NCI-H69 (cell line): ENCODE measurements around the gene KMO.

Experiments
- DNase-seq: peaks from one replicate; lab custom pipeline; 2025; lab: John Stamatoyannopoulos, UW

The KMO gene

DNA sequence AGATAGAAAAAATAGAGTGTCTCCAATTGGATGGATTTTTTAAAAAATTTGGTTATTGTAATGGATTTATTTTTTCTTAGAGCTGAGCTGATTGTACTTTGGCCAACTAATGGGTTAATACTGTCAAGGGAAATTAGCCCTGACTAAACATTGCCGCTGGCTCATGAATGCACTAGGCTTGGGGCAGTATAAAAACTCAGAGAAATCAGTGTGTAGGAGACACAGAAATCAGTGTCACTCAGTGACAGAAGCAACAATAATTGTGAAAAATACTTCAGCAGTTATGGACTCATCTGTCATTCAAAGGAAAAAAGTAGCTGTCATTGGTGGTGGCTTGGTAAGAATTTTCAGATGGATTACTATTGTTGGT, at the start of gene KMO:
Gene KMO (plus strand): TSS at position 217 of the 370 bp plus-strand sequence. CDS start 67 bp downstream, at position 284.
- peak; percentile 52 for DNase-seq

DNA sequence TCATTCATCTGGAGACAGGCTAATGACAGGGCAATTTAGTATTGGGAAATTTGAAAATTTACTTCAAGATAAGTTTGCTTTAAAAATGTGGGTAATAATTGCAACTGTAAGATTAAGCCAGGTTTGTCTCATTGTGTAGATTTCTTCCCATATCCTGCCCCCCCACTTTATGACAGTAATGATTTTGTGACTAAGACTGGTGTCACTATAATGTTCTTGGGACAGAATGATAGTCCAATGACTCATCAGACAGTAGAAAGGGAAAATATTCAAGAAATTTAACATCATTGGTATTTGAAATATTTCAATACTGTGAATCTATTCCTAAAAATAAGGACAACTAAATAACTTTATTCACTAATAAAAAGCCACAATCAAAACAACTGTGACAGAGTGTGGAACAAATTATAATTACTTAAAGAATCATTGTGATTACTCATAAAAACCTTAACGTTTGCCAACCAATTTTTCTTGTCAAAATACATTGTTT, 49.4 kb upstream of the KMO start:
- DNase-seq = no peak

DNA sequence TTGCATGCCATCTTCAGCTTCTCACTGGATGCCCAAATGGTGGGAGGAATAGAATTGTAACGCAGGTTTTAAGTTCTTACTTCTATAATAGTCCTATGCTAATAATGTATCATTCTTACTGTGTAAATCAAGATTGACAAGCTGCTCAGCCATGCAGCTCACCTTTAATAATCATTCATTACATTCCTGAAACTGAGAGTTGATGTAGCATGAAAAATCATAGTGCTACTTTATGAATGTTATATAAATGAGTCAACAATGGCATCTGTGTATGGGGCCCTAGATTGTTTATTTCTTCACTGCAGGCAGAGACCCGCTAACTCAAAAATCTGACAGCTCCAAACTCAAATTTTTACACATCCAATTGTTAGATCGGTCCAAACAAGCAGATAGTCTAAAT, 47.0 kb upstream of the KMO start:
- no peak for DNase-seq

DNA sequence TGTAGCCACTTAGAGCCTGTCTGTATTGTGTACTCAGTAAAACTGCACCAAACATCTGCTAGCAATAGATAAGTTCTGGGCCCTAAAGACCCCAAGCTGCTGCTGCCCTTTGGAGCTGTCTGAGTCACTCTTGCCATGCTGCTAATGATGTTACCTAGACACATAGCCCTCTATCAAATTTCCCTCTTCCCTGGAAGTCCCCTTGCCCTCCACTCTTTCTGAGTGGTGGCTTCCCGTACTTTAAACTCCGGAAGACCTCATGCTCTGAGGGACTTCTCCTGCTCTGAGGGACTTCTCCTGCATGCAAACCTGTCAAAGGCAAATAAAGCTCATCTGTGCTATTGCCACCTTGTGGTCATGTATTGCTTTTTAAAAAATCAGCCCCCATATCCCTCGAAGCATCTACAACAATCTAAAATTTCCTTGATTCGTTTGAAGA, 46.6 kb upstream of the KMO start:
- peak; percentile 55 for DNase-seq

DNA sequence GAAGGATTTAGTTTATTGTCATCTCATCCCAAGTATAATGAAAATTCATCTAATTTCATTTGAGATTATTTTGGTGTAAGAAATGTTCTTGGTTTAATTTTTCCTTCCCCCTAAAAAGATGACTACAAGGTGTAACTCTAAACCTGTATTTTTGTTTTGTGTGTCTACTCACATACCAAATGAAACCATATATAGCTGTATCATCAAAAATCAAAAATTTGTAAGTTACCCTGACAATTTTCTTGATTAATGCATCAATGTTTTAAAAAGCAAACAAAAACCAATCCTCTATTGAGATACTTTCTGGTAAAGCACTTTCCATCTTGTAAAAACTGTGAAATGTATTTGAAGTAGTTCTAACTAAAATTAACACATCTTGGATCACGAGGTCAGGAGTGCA, 43.4 kb upstream of the KMO start:
- no peak for DNase-seq

DNA sequence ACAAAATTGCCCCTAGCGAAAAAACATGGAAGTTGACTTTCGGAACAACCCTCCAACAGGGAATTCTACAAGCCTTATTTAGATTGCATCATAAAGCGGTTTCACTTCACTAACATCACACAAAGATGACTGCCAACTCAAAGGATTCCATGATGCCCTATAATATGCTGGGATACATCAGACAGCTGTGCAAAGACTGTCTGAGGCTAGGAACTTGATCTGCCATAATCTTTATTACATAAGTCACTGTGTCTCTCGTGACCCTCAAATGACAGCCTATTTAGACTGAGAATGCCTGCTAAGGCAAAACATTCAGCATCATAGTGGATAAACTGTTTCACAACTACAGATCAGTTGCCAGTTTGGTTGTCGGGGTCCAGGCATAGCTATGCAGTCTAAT, 36.4 kb upstream of the KMO start:
- DNase-seq = peak; percentile 74

DNA sequence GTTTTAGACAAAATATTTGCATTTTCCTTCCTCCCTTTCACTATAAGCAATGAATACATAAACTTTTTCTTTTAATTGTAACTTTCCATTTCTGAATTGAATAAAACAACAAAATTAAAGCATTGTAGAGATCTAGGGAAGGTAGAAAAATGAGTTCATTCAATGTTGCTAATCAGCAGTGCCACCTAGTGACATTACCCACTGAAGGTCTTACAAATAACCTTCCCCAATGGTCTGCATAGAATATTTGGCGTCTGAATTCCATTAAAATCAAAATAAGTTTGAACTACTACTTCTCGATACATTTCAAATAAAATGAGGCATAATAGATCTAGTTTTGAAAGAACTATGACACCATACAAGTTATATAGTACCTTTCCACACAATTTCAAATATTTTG, 32.3 kb upstream of the KMO start:
- peak; percentile 50 for DNase-seq

DNA sequence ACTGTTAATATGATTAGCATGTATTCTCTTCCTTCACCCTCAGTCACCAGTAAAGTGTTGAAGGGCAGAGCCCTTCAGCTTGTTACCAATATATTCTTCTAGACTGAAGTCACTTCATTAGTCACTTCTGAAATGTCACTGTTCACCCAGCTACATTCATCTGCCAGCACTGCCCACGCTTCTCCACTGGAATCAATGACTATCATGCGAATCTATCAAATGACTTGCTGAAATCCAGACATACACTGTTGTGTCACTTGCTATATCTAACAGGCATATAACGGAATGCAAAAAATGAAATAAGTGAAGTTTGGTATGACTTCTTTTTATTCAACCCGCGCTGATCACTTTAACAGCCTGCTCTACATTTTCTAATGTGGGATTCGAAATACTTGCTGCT, 28.7 kb upstream of the KMO start:
- DNase-seq = no peak

DNA sequence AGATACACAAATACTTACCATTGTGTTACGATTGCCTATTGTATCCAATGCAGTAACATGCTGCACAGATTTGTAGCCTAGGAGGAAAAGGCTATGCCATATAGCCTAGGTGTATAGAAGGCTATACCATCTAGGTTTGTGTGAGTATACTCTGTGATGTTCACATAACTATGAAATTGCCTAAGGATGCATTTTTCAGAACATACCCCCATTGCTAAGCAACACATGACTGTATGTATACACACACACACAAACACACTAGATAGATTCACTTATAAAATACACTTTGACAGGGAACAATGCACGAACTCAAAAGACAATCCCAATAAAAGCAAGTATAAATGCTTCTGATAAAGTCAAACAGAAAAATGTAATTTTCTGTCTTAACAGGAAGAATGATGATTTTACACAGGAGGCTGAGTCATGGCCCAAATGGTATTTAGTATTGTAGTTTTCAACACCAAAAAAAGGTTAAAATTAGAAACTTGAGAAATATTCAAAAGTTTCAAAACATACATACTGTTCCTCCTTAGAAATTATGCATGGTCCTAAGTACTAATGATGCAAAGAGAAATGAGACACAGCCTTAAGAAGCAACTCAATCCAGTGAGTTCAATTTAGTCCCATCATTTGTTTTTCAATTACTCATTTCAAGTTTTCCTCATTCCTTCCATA, 24.9 kb upstream of the KMO start:
- DNase-seq = no peak

DNA sequence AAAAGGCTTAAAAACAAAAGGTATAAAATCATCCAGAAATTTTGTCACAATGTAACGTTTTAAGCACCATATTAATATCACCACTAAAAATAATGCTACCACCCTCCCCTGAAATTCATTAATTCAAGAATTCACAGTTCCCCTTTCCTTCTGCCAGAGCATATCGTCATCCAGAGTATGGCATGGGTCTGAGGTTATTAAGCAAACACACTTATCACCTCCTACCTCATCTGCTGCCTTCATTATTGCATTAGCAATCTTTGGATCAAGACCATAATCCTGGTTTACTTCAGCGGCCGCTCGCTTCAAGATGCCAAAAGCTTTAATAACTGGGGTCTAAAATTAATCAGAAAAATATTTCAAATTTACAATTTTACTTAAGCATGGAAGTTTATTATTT, 18.8 kb upstream of the KMO start:
- no peak for DNase-seq

DNA sequence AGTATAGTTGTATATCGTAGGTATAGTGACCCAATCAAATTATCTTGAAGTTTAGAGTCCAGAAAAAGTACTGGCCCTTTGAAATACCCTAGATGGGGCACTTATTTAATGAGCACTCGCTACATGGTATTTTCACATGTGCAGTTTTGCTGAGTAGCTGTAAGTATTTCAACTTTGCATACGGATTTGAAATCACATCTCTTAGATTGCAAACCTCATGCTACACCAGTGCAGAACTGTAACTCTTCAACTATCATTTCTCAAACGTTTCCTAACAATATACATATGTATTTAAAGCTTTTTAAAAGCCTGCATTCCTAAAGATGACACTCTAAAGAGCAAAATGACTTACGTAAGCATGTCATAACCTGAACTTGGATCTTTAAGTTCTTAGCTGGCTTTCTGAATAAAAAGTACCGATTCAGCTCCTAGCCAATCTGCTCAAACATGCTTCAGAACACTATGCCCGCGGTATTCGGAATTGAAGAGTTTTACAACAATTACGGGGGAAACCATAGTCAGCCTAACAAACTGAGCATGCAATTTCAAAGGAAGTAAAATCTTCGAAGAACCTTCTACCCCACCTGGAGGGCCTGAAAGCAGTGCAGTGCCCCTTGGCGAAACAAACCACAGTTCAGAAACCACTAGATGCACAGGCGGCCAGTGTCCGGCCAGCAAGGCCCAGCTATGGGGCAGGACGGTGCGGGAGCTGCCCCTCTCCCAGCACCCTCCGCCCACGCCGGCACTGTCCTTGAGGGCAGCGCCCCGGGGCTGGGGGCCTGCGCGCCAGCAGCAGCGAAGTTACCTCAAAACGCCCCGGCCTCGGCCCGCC, 13.5 kb upstream of the KMO start:
- DNase-seq = peak; percentile 64

DNA sequence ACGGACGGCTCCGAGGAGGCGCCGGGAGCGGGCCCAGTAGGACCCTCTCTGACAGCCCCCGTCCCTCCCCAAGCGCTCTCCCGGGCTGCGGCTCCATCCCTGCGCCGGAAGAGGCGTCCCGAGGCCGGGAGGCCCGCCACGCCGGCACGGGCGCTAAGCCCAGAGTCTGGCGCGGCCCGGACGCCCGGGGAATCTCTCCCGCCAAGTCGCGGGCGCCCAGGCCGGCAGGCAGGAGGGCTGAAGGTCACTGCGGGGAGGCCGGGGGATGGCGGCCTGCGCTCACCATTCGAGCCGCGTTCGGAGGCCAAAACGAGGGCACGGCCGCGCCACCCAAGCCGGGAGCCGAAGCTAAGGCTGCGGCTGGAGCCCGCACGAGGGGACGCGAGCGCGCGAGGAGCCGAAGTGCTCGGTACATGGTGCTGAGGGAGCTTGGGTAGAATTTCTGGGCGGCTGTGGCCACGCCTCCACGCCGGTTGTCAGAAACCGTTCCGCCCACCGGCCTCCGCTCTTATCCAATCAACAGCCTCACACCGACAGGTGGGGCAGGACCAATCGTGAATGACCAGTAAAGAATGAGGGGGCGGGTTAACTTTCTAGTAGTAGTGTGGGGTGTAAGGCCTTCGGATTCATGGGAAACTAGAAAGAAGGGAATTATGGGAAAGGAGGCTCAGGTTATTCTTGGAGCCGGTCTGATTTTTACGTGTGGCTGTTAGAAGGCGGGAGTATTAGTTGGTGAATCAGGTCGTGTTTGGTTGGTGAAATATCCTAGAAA, 12.7 kb upstream of the KMO start, which contains the start of gene FH:
Gene FH (minus strand): TSS at position 448 of the 772 bp plus-strand sequence. CDS start 33 bp downstream, at position 415.
- DNase-seq = peak; percentile 100

DNA sequence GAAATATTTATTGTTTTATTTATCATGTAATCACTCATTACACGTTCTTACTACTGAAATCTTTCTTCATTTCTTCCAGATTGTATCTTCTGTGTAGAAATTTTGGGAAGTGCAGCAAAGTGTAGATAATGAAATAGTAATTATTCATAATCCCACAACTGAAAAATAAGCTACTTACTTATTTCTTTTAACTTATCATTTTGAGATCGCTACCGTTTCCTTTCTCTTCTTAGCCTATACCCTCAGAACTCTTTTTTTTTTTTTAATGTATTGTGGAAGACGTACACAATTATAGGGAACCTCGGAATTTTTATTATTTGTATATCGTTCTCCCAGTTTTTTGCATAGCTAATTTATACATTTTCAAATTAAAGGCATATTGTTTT, 12.1 kb upstream of the KMO start:
- DNase-seq = no peak

DNA sequence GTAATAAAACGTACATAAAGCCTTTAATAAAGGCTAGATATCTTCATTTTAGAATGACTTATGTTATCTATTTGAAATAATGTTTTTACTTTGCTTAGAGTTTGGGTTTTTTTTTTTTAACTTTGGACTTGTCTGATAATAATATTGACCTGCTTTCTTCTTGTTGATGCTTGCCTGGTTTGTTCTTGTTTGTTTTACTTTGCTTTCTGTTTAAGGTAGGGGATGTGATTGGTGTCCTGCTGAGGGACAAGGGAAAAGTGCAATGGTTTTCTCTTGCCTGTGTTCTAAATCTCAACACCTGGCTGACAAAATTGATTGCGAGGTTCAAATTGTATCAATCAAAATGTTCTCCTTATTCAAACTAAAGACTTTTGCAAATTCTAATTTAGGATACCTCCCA, 10.5 kb upstream of the KMO start:
- DNase-seq = no peak

DNA sequence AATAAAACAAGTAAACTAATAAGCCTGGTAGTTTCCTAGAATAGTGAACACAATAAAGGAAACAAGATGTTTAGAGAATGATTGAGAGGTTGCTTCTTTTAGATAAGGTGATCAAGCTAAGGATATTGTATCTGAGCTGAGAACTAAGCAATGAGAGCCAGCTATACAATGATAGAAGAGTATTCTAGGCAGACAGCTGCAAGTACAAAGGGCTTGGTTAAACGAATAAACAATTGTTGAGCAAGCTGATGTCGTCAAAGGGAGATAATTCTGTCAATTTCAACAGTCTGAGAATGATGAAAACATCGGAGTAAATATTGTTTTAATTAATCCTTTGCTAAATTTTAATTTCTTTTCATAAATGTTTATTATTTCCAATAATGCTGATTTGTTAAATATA, 7.2 kb upstream of the KMO start:
- no peak for DNase-seq

DNA sequence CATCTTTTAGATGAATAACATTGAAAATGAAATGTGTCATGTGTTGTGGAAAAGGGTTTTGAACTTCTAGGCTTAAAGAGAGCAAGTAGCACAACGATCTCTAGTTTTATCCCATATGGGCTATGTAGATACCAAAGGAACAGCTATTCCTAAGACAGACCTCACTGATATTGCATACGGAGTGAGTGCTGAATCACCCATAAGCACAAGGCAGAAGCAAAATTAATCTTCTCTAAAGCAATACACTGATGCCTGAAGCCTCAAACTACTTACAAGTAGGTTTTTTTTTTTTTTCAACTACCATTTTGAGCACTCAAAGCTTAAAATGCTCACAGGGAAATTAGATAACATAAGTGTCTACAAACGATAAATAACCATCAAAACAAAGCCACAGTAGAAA, 5.0 kb upstream of the KMO start:
- no peak for DNase-seq

DNA sequence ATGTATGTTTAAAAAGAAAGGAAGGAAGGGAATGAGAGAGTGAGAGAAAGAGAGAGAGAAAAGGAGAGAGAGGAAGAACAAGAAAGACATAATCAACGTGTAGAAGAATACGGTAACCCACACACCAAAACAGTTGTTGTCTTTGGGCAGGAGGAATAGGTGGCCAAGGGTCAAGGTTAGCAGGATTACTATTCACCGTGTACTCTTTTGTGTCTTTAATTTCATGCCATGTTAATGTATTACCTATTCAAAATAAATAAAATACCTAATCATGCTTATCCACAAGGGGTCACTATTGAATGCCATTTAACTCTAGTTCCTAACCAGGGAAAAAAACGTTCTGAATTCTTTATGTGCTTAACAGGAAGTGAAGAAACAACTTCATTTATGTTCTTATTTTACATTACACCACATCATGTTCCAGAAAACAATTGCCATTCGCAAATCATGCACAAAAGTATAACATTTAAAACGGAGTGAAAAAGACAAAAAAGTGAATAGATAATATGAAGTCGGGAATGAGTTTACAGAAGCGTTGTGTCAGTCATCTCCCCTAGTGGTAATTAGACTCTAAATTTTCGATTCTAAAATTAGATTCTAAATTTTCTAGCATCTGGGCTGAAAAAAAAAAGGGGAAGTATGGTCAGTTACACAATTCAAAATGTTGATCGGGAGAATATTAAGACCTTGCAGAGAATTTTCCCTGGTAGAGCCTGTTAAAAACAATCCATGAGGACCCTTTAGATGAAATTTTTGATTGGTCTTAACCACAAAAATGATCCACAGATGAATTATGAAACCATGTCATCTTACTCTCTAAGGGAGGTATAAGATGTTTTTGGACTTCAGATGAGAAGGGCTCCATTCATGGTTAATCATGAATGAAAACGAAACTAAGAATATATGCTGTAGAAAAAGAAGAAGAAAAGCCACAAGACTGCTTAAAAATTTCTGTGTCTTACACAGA, 700 bp upstream of the KMO start:
- DNase-seq = peak; percentile 83

DNA sequence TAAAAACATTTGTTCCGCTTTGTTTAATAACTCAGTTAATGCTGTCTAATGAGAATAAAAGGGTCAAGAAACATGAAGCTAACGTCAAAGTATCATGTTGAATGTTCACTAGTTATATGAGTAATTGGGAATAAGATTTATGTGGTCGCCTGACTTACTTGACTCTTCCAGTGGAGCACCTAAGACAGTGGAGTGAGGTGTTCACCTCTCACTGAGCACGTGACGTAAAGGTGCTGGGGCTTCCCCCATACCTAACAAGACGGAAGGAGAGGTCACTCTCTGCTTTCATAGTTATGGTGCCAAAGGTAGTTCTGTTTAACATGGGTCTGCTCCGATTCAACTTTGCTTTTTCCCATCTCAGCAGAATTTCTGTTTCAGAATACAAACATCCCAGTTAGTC, 686 bp downstream of the KMO start:
- DNase-seq = peak; percentile 7

DNA sequence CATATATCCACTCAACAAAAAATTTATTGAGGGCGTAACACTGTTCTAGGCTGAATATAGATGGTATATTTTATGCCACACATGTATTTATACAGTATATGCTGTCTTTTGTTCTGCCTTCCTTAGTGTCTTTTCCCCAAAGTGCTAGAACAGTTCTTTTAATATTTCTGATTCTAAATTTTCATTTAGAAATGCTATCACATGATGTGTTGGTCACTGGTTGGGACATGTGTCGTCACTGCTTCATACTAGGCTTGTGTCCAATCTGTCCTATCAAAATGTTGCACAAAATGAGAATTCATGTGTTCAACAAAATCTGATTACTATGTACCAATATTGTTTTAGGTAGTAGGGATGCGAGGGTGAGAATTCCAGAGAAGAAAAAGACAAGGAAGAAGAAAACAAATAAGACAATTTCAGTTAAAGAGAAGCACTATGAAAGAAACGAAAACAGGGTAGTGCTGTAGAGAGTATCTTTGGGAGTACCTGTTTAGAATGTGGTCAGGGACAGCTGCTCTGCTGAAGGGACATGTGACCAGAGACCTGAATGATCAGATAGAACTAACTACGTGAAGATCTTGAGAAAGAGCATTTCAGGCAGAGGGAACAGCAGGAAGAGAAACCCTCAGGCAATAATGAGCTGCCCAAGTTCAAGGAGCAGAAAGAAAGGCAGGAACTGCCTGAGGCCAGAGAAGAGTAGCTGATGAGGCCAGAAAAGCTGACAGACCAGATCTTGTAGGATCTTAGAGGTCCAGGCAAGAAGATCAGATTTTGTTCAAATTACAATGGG, 1.3 kb downstream of the KMO start:
- DNase-seq = peak; percentile 6

DNA sequence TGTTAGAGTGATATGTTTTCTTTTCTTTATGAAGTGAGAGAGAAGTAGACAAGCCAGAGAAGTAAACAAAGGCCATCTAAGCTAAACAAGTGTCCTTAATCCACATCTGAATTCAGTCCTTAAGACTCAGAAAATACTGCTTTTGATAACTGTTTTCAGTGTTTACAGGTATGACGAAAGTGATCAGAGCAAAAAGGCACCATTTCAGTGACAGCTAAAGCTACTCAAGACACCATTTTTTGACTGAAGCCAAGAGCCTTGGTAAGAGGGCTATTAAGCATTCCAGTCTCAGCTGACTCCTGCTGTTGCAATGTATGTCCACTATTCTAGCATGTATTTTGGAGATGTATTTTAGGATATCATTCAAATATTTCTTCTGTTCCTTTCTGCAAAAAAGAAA, 4.1 kb downstream of the KMO start:
- DNase-seq = no peak

DNA sequence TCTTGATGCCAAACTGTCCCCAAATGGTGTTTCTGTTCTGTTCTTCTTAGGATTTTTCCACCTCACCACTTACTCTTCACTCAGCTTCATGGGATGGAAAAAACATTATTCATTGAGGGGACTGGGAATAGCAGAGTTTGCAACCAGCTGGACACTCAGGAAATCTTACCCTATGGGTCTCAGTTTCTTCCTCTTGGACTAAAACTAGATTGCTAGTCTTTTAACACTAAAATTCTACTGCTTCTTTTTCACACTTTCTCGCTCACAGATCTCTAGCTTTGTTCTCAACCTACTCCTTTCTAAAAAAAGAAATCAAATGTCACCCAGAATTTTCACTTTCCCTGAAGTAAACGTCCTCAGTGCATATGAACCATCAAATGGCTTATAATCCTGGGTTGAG, 4.8 kb downstream of the KMO start:
- DNase-seq = no peak
